ENCODE data around the gene HRH1.

HRH1 gene

GRCh38 chr3:11258958-11259357 is 104.7 kb downstream of the HRH1 start:
- no peaks in the 10 kb centered on the region for H3K27me3 ChIP-seq (ENCODE audit: control insufficient read depth in 1 of 2, insufficient read depth in 2 of 2, low read length in 2 of 2)
- H3K9me3 ChIP-seq (ENCODE audit: control insufficient read depth in 2 of 2, low read length in 2 of 2) = no peaks in the 10 kb centered on the region
- no peaks in the 10 kb centered on the region for H3K4me1 ChIP-seq (ENCODE audit: control insufficient read depth, insufficient read depth, low read length)
- no peak overlapping the region for H3K4me3 ChIP-seq (ENCODE audit: low read length in 2 of 2)
- H3K36me3 ChIP-seq (ENCODE audit: control insufficient read depth in 2 of 2, insufficient read depth in 2 of 2, low read length in 2 of 2) = peaks cover 0 to 2% of the 10 kb centered on the region in 2 donors
- no peak overlapping the region for H3K27ac ChIP-seq (ENCODE audit: low read length)
- no peak overlapping the region for H3K9ac ChIP-seq (ENCODE audit: low read length in 2 of 2)

- peaks cover 0 to 2% of the 10 kb centered on the region in 2 donors for H3K36me3 ChIP-seq (ENCODE audit: control insufficient read depth in 2 of 2, insufficient read depth in 2 of 2, low read length in 2 of 2)
- no peaks in the 10 kb centered on the region for H3K4me1 ChIP-seq (ENCODE audit: control insufficient read depth, insufficient read depth, low read length)
- H3K9ac ChIP-seq (ENCODE audit: low read length in 2 of 2) = no peak overlapping the region
Observed at GRCh38 chr3:11260460-11260859, 106.2 kb downstream of the HRH1 start.

GRCh38 chr3:11269007-11269406 is 114.7 kb downstream of the HRH1 start:
- no peak overlapping the region for H3K9ac ChIP-seq (ENCODE audit: low read length in 2 of 2)
- H3K9me3 ChIP-seq (ENCODE audit: control insufficient read depth in 2 of 2, low read length in 2 of 2) = no peaks in the 10 kb centered on the region
- peaks cover 11% of the 10 kb centered on the region for H3K4me1 ChIP-seq (ENCODE audit: control insufficient read depth, insufficient read depth, low read length)
- no peaks in the 10 kb centered on the region for H3K27me3 ChIP-seq (ENCODE audit: control insufficient read depth in 1 of 2, insufficient read depth in 2 of 2, low read length in 2 of 2)
- H3K4me3 ChIP-seq (ENCODE audit: low read length in 2 of 2) = no peak overlapping the region
- H3K36me3 ChIP-seq (ENCODE audit: control insufficient read depth in 2 of 2, insufficient read depth in 2 of 2, low read length in 2 of 2) = no peaks in the 10 kb centered on the region
- no peak overlapping the region for H3K27ac ChIP-seq (ENCODE audit: low read length)

More at GRCh38 chr3:11260460-11260859, 106.2 kb downstream of the HRH1 start:
- H3K27me3 ChIP-seq (ENCODE audit: control insufficient read depth in 1 of 2, insufficient read depth in 2 of 2, low read length in 2 of 2) = no peaks in the 10 kb centered on the region
- no peaks in the 10 kb centered on the region for H3K9me3 ChIP-seq (ENCODE audit: control insufficient read depth in 2 of 2, low read length in 2 of 2)
- no peak overlapping the region for H3K27ac ChIP-seq (ENCODE audit: low read length)
- H3K4me3 ChIP-seq (ENCODE audit: low read length in 2 of 2) = no peak overlapping the region

DNA sequence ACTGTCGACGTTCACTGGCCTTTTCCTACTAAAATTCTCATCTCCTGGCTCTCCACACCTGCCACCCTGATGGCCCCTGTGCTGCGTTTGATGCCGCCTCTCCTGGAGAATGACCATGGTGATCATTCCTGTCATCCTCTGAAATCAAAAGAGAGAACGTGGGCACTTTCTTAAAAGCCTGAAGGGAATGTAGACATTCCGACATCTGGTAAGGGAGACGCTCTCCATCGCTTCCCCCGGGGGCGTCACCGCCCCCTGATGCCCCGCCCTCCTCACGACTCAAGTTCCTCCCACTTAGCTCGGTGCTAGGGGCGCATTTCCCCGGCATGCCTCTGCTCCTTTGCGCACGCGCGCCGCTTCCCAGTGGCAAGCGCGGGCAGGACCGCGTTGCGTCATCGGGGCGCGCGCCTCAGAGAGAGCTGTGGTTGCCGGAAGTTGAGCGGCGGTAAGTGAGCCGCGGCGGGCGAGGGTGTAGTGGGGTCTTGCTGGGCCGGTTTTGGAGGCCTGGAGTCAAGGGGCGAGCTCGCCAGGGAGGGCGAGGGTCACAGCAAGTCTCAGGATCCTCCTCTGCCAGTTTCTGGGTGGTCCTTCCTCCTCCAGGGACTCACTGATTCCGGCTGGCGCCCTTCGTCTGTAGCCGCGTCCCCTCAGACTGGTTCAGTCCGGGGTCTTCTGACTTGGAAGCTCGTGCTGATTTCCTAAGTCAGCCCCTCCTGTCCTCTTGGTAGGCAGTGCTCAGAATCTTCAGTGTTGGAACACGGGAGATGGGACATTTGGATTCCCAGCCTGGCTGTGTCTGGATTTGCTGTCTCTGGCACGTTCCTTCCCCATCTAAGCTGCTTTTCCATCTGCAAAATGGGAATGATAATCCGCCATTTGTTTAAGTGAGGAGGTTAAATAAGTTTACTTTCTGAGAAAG is 118.0 kb downstream of the HRH1 start, which contains the start of gene ATG7:
TSS of gene ATG7 (plus strand) at position 412 of the 919 bp plus-strand sequence. CDS start 26,299 bp downstream, outside the sequence.
- Histone ChIP-seq H3K36me3 (ENCODE audit: control insufficient read depth in 2 of 2, insufficient read depth in 2 of 2, low read length in 2 of 2) (peaks cover 2 to 5% of the 10 kb centered on the region in 2 donors), H3K27me3 (ENCODE audit: control insufficient read depth in 1 of 2, insufficient read depth in 2 of 2, low read length in 2 of 2) (no peaks in the 10 kb centered on the region), H3K27ac (ENCODE audit: low read length) (peak within 1 kb of the TSS; percentile 73), H3K4me3 (ENCODE audit: low read length in 2 of 2) (peak within 1 kb of the TSS; percentile 98 to 100), H3K9me3 (ENCODE audit: control insufficient read depth in 2 of 2, low read length in 2 of 2) (no peaks in the 10 kb centered on the region), H3K4me1 (ENCODE audit: control insufficient read depth, insufficient read depth, low read length) (peaks cover 12% of the 10 kb centered on the region), H3K9ac (ENCODE audit: low read length in 2 of 2) (peak within 1 kb of the TSS; percentile 92 to 99)

DNA sequence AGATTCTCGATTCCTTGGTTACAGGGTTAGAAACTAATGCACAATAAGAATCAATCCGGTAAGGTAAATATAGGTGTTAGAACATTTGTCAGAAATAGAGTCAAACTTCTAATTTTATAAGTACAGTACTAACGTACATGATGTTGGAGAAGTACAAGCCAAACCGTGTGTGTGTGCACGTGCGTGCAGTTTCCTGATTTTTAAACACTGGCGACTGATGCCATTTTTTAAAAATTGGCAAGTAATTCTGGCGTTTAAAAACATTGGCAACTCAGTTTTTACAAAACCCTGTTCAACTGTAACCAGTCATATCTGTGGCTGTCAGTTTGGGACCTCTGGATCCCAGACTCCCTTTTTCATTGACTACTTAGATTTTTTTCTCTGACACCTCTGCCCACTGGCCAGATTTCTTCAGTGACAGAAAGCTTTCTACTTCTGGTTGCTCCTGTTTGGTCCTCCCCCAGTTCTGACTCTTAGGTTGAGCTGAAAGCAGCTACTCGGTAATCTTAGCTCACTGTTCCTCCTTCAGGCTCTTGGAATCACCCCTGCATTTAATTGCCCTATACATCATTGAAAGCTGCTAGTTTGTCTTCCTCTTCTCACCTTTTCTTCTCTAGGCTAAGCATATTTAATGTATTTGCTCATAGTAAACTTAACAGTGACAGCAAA is 118.7 kb downstream of the HRH1 start:
- H3K9me3 ChIP-seq (ENCODE audit: control insufficient read depth in 2 of 2, low read length in 2 of 2) = no peaks in the 10 kb centered on the region
- peak overlapping the region; percentile 92 to 99 for H3K9ac ChIP-seq (ENCODE audit: low read length in 2 of 2)
- H3K36me3 ChIP-seq (ENCODE audit: control insufficient read depth in 2 of 2, insufficient read depth in 2 of 2, low read length in 2 of 2) = peaks cover 2 to 5% of the 10 kb centered on the region in 2 donors
- H3K4me1 ChIP-seq (ENCODE audit: control insufficient read depth, insufficient read depth, low read length) = peaks cover 12% of the 10 kb centered on the region
- H3K27ac ChIP-seq (ENCODE audit: low read length) = no peak overlapping the region
- no peaks in the 10 kb centered on the region for H3K27me3 ChIP-seq (ENCODE audit: control insufficient read depth in 1 of 2, insufficient read depth in 2 of 2, low read length in 2 of 2)
- peak overlapping the region; percentile 98 to 100 for H3K4me3 ChIP-seq (ENCODE audit: low read length in 2 of 2)

DNA sequence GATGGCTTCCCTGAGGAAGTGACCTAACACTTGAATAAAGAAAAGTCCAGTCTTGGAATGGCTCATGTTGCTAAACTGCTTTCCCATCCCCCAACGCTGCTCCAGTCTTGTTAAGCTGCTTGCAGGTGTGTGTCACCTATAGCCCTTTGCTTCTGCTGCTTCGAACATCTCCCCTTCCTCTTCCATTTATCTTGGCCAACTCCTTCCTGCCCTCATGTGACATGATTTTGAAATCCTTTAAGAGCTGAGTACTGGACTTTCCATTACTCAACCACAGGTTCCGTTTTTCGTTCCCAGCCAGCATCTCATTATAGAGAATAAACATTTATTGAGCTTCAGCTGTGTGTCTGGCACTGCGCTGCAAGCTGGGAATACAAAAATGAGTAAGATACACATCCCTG is 119.6 kb downstream of the HRH1 start:
- Histone ChIP-seq H3K4me3 (ENCODE audit: low read length in 2 of 2) (no peak overlapping the region), H3K9ac (ENCODE audit: low read length in 2 of 2) (peak overlapping the region in 1 of 2 donors; percentile 13), H3K36me3 (ENCODE audit: control insufficient read depth in 2 of 2, insufficient read depth in 2 of 2, low read length in 2 of 2) (peaks cover 2 to 5% of the 10 kb centered on the region in 2 donors), H3K4me1 (ENCODE audit: control insufficient read depth, insufficient read depth, low read length) (peaks cover 12% of the 10 kb centered on the region), H3K27me3 (ENCODE audit: control insufficient read depth in 1 of 2, insufficient read depth in 2 of 2, low read length in 2 of 2) (no peaks in the 10 kb centered on the region), H3K27ac (ENCODE audit: low read length) (no peak overlapping the region), H3K9me3 (ENCODE audit: control insufficient read depth in 2 of 2, low read length in 2 of 2) (no peaks in the 10 kb centered on the region)

GRCh38 chr3:11274566-11275142 is 120.4 kb downstream of the HRH1 start:
- Histone ChIP-seq H3K27ac (ENCODE audit: low read length) (no peak overlapping the region), H3K9me3 (ENCODE audit: control insufficient read depth in 2 of 2, low read length in 2 of 2) (no peaks in the 10 kb centered on the region), H3K4me3 (ENCODE audit: low read length in 2 of 2) (no peak overlapping the region)

DNA sequence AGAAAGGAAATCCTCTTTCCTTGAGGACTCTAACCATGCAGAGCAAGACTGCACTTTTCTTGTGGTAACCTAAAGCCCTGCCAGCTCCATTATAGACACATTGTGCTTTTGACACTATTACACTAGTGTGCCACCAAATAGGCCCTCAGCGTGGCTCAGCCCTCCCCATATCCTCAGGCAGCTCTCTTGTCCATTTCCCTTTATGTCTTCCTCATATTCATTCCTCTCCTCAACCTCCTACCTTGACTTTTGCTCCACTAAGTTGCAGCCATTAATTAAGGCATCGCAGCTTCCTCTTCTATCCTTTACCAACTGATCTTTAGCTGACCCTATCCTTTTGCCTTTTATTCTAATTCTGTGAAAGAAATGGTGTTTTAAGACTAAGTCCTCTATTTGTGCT is 121.6 kb downstream of the HRH1 start:
- H3K27me3 ChIP-seq (ENCODE audit: control insufficient read depth in 1 of 2, insufficient read depth in 2 of 2, low read length in 2 of 2) = no peaks in the 10 kb centered on the region
- no peaks in the 10 kb centered on the region for H3K9me3 ChIP-seq (ENCODE audit: control insufficient read depth in 2 of 2, low read length in 2 of 2)
- peaks cover 2 to 5% of the 10 kb centered on the region in 2 donors for H3K36me3 ChIP-seq (ENCODE audit: control insufficient read depth in 2 of 2, insufficient read depth in 2 of 2, low read length in 2 of 2)
- peaks cover 12% of the 10 kb centered on the region for H3K4me1 ChIP-seq (ENCODE audit: control insufficient read depth, insufficient read depth, low read length)
- no peak overlapping the region for H3K9ac ChIP-seq (ENCODE audit: low read length in 2 of 2)
- no peak overlapping the region for H3K27ac ChIP-seq (ENCODE audit: low read length)
- H3K4me3 ChIP-seq (ENCODE audit: low read length in 2 of 2) = no peak overlapping the region

More at GRCh38 chr3:11274566-11275142, 120.4 kb downstream of the HRH1 start:
- no peaks in the 10 kb centered on the region for H3K27me3 ChIP-seq (ENCODE audit: control insufficient read depth in 1 of 2, insufficient read depth in 2 of 2, low read length in 2 of 2)
- peaks cover 12% of the 10 kb centered on the region for H3K4me1 ChIP-seq (ENCODE audit: control insufficient read depth, insufficient read depth, low read length)
- no peak overlapping the region for H3K9ac ChIP-seq (ENCODE audit: low read length in 2 of 2)
- peaks cover 2 to 5% of the 10 kb centered on the region in 2 donors for H3K36me3 ChIP-seq (ENCODE audit: control insufficient read depth in 2 of 2, insufficient read depth in 2 of 2, low read length in 2 of 2)

- no peak overlapping the region for H3K9ac ChIP-seq (ENCODE audit: low read length in 2 of 2)
- H3K27me3 ChIP-seq (ENCODE audit: control insufficient read depth in 1 of 2, insufficient read depth in 2 of 2, low read length in 2 of 2) = no peaks in the 10 kb centered on the region
- no peaks in the 10 kb centered on the region for H3K9me3 ChIP-seq (ENCODE audit: control insufficient read depth in 2 of 2, low read length in 2 of 2)
- H3K4me3 ChIP-seq (ENCODE audit: low read length in 2 of 2) = no peak overlapping the region
- peaks cover 3 to 8% of the 10 kb centered on the region in 2 donors for H3K36me3 ChIP-seq (ENCODE audit: control insufficient read depth in 2 of 2, insufficient read depth in 2 of 2, low read length in 2 of 2)
- H3K4me1 ChIP-seq (ENCODE audit: control insufficient read depth, insufficient read depth, low read length) = peaks cover 10% of the 10 kb centered on the region
- H3K27ac ChIP-seq (ENCODE audit: low read length) = no peak overlapping the region
Observed at GRCh38 chr3:11276901-11277300, 122.6 kb downstream of the HRH1 start.

- Histone ChIP-seq H3K9ac (ENCODE audit: low read length in 2 of 2) (no peak overlapping the region), H3K27me3 (ENCODE audit: control insufficient read depth in 1 of 2, insufficient read depth in 2 of 2, low read length in 2 of 2) (no peaks in the 10 kb centered on the region), H3K36me3 (ENCODE audit: control insufficient read depth in 2 of 2, insufficient read depth in 2 of 2, low read length in 2 of 2) (peaks cover 3 to 10% of the 10 kb centered on the region in 2 donors), H3K4me3 (ENCODE audit: low read length in 2 of 2) (no peak overlapping the region), H3K9me3 (ENCODE audit: control insufficient read depth in 2 of 2, low read length in 2 of 2) (no peaks in the 10 kb centered on the region), H3K4me1 (ENCODE audit: control insufficient read depth, insufficient read depth, low read length) (peaks cover 14% of the 10 kb centered on the region), H3K27ac (ENCODE audit: low read length) (no peak overlapping the region)
Observed at GRCh38 chr3:11282250-11283138, 128.2 kb downstream of the HRH1 start.

All from stomach smooth muscle (tissue), 2 donors.